ENCODE results near the gene STUB1. TPM values are rescaled to one million over a fixed set of nuclear protein-coding genes. Genes with fewer than 3 reads are reported as not detected.

STUB1 gene
- total RNA-seq, 6 experiments from 2014 or later = 37.3 to 69.6 (median 54.3) TPM

DNA sequence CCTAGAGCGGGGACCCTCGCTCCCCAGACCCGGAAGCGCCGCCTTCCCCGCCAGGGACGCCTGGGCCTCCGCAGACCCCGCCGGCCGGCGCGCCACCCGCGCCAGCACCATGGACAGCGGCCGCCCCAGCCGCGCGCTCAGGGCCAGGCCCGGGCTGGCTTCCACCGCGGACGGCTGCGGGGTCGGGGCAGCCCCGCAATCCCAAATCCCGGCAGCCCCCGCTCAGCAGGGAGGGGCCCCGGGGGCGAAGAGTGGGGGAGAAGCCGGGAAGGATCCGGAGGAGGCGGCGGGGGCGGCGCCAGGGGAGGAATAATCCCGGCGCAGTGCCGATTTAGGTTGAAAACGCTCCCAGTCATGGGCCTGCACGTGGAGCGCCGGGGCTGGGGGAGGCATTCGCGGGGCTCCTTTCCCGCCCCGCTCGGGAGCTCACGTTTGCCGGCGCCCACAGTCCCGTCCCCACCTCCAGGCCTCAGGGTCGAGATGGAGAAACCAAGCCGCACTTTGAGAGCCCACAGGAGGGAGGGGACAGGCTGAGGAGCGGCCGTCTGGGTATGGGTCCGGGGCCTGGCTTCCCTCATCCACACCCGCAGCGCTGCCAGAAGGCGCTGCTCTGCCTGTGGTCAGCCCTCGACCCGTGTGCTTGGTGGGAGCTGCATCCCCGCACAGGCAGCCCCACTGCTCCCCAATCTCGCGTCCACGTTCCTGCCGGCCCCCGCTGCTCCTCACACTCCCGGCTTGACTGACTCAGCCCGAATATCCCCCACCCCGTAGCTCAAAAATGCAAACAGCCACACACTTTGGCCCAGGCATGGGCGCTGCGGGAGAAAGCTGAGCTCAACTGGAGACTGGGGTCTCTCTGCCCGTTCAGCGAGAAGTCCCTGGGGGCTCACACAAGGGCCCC lies 20.7 kb downstream of the STUB1 start:
- 13% methylated on average over 22 of the region's 76 CpGs for WGBS (ENCODE audit: insufficient coverage, low coverage, low lambda C conversion rate, missing lambda C conversion rate)
- Histone ChIP-seq H3K4me3 (no peak overlapping the region), H3K27me3 (peaks cover 8 to 20% of the 10 kb centered on the region in 2 donors), H3K27ac (no peak overlapping the region), H3K9me3 (no peaks in the 10 kb centered on the region), H3K36me3 (no peaks in the 10 kb centered on the region), H3K4me1 (no peaks in the 10 kb centered on the region)
- no peak for TF ChIP-seq POLR2A (IDR thresholded peaks at IDR 0.05)
- TF ChIP-seq, protein P1, sequence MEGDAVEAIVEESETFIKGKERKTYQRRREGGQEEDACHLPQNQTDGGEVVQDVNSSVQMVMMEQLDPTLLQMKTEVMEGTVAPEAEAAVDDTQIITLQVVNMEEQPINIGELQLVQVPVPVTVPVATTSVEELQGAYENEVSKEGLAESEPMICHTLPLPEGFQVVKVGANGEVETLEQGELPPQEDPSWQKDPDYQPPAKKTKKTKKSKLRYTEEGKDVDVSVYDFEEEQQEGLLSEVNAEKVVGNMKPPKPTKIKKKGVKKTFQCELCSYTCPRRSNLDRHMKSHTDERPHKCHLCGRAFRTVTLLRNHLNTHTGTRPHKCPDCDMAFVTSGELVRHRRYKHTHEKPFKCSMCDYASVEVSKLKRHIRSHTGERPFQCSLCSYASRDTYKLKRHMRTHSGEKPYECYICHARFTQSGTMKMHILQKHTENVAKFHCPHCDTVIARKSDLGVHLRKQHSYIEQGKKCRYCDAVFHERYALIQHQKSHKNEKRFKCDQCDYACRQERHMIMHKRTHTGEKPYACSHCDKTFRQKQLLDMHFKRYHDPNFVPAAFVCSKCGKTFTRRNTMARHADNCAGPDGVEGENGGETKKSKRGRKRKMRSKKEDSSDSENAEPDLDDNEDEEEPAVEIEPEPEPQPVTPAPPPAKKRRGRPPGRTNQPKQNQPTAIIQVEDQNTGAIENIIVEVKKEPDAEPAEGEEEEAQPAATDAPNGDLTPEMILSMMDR (IDR thresholded peaks at IDR 0.05) = no peak
- no peak for DNase-seq
- intact Hi-C loops (cut with DNase I) = no loop called here
- ATAC-seq = peak; percentile 36 to 72 (median 46)

DNA sequence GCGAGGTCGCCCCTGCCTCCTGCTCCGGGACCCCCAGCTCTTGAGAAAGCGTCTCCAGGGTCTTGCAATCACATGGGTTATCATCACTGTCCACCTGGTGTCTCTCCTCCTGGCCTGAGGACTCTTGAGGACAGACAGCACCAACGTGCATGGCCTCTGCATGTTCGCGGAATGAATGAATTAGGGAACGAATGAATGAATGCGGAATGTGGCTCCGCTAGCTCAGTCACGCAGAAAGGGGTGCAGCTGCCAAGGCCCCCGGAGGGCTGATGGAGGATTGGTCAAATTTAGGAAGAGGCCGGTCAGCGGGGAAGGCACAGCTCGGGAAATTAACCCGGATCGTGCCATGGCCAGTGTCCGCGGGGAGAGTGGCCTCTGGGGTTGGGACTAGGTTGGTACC lies 22.1 kb downstream of the STUB1 start:
- no peak for ATAC-seq
- Histone ChIP-seq H3K27me3 (peaks cover 8 to 20% of the 10 kb centered on the region in 2 donors), H3K4me3 (no peak overlapping the region), H3K36me3 (no peaks in the 10 kb centered on the region), H3K9me3 (no peaks in the 10 kb centered on the region), H3K27ac (no peak overlapping the region), H3K4me1 (no peaks in the 10 kb centered on the region)
- intact Hi-C loops (cut with DNase I) = no loop called here
- TF ChIP-seq, protein P1 (IDR thresholded peaks at IDR 0.05) = no peak
- no peak for TF ChIP-seq POLR2A (IDR thresholded peaks at IDR 0.05)
- 62% methylated on average over 17 of the region's 19 CpGs for WGBS (ENCODE audit: insufficient coverage, low coverage, low lambda C conversion rate, missing lambda C conversion rate)
- DNase-seq = no peak

DNA sequence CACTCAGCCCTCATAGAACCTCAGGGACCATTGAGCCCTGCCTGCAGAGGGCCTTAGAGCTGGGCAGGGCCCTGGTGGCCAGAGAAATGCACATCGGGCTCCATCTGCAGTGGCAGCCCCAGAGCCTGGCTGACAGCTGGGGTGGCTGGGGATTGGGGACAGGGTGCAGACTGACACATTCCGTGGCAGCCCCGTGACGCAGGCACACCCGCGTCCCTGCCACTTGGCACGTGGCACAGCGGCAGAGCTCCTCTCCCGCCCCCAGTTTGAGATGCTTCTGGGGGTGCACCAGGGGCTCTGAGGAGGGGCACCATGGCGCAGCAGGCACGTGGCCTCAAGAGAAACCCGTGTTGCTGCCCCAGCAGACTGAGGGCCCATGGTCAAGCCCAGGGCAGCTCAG lies 23.2 kb downstream of the STUB1 start:
- WGBS (ENCODE audit: insufficient coverage, low coverage, low lambda C conversion rate, missing lambda C conversion rate) = 0% methylated on average over 1 of the region's 12 CpGs
- ATAC-seq (no peak), DNase-seq (no peak)

GRCh38 chr16:704047-704446 lies 23.8 kb downstream of the STUB1 start:
- ATAC-seq = no peak
- WGBS (ENCODE audit: insufficient coverage, low coverage, low lambda C conversion rate, missing lambda C conversion rate) = 45% methylated on average over 6 of the region's 7 CpGs
- TF ChIP-seq, protein P1 (IDR thresholded peaks at IDR 0.05) = no peak
- no peak for TF ChIP-seq POLR2A (IDR thresholded peaks at IDR 0.05)
- no peak overlapping the region for H3K27ac ChIP-seq
- no peaks in the 10 kb centered on the region for H3K9me3 ChIP-seq
- DNase-seq = no peak
- peaks cover 8 to 19% of the 10 kb centered on the region in 2 donors for H3K27me3 ChIP-seq
- H3K36me3 ChIP-seq = no peaks in the 10 kb centered on the region
- H3K4me1 ChIP-seq = no peaks in the 10 kb centered on the region
- intact Hi-C loops (cut with DNase I) = no loop called here
- H3K4me3 ChIP-seq = no peak overlapping the region

More for the DNA sequence above, 23.2 kb downstream of the STUB1 start:
- H3K4me1 ChIP-seq = no peaks in the 10 kb centered on the region
- H3K36me3 ChIP-seq = no peaks in the 10 kb centered on the region
- intact Hi-C loops (cut with DNase I) = no loop called here
- H3K9me3 ChIP-seq = no peaks in the 10 kb centered on the region
- peaks cover 8 to 20% of the 10 kb centered on the region in 2 donors for H3K27me3 ChIP-seq
- TF ChIP-seq POLR2A (IDR thresholded peaks at IDR 0.05) = no peak
- TF ChIP-seq, protein P1 (IDR thresholded peaks at IDR 0.05) = no peak
- H3K27ac ChIP-seq = no peak overlapping the region
- no peak overlapping the region for H3K4me3 ChIP-seq

Data from right lobe of liver (tissue), 6 donors.